Spleen (tissue), 11 donors: ENCODE results near the gene SCARB1. TPM values are rescaled to one million over a fixed set of nuclear protein-coding genes. Genes with fewer than 3 reads are reported as not detected.

Experiments
- DNase-seq: peaks from one replicate; pipeline ENCODE4 v3.0.0-alpha.2; 2020
- H3K27ac ChIP-seq, 8 donors: fragments of 200-600 bp; sonication (generic) in 7 of 8; 1 replicate in 4 of 8; 2 replicates in 4 of 8; pipeline versions ENCODE4 v1.5.0 to v1.8.0; 2016 to 2021; ENCODE audit warnings: inconsistent platforms in 4 of 8, mild to moderate bottlenecking in 4 of 8, moderate library complexity in 1 of 8
- H3K27me3 ChIP-seq, 7 donors: fragments of 200-600 bp; sonication (generic) in 6 of 7; replicated peaks in 1 of 7; 1 replicate in 4 of 7; 2 replicates in 3 of 7; pipeline versions ENCODE4 v1.5.0 to v1.8.0; 2016 to 2021; ENCODE audit warnings: inconsistent platforms in 3 of 7, mild to moderate bottlenecking in 1 of 7
- H3K36me3 ChIP-seq, 6 donors: fragments of 200-600 bp; sonication (generic) in 5 of 6; 1 replicate in 4 of 6; 2 replicates in 2 of 6; pipeline versions ENCODE4 v1.5.0 to v1.8.0; 2016 to 2021; ENCODE audit warnings: inconsistent platforms in 2 of 6
- H3K4me1 ChIP-seq, 6 donors: fragments of 200-600 bp; sonication (generic) in 5 of 6; 1 replicate in 3 of 6; 2 replicates in 3 of 6; pipeline versions ENCODE4 v1.5.0 to v1.8.0; 2016 to 2021; ENCODE audit warnings: inconsistent platforms in 3 of 6
- H3K4me3 ChIP-seq, 8 donors: fragments of 200-600 bp; sonication (generic) in 7 of 8; 1 replicate in 4 of 8; 2 replicates in 4 of 8; pipeline versions ENCODE4 v1.5.0 to v1.8.0; 2016 to 2021; ENCODE audit warnings: inconsistent platforms in 4 of 8, mild to moderate bottlenecking in 4 of 8, moderate library complexity in 2 of 8
- H3K9me3 ChIP-seq, 8 donors: fragments of 200-600 bp; sonication (generic) in 7 of 8; 1 replicate in 4 of 8; 2 replicates in 4 of 8; pipeline versions ENCODE4 v1.5.0 to v1.8.0; 2016 to 2021; ENCODE audit warnings: inconsistent platforms in 4 of 8
- CTCF ChIP-seq, 11 experiments: fragments of 200-600 bp in 7 of 11; fragments of 450-650 bp in 4 of 11; sonication (generic) in 4 of 11; IDR thresholded peaks in 8 of 11; conservative IDR thresholded peaks in 3 of 11; 1 replicate in 7 of 11; 2 replicates in 4 of 11; pipeline versions ENCODE4 v1.4.0 to v1.8.0; 2016 to 2021; ENCODE audit warnings: antibody characterized with exemption in 11 of 11, inconsistent platforms in 4 of 11, mild to moderate bottlenecking in 1 of 11
- POLR2A ChIP-seq, 3 donors: fragments of 450-650 bp; IDR thresholded peaks; one replicate each; pipeline ENCODE4 v1.5.1; 2017; ENCODE audit warnings: antibody characterized with exemption in 3 of 3, mild to moderate bottlenecking in 1 of 3
- POLR2AphosphoS5 ChIP-seq, 3 donors: sonication (generic); formaldehyde crosslinking; IDR thresholded peaks; one replicate each; pipeline ENCODE4 v1.5.1; 2017; ENCODE audit warnings: antibody characterized with exemption in 3 of 3
- WGBS, 5 donors: extraction: QIAGEN DNeasy Blood & Tissue Kit in 3 of 5; methylation state at CpG; one replicate each; pipeline versions ENCODE4 v1.1.5 to v1.1.7; 2013 to 2018; 5-methylcytosine and 5-hydroxymethylcytosine counted together
- intact Hi-C: fragments of 100-400 bp; cut with DNase I; formaldehyde crosslinking; loops from one replicate; pipeline ENCODE4 v1.15.0; 2023; ENCODE audit warnings: low total_unique reads
- polyA plus RNA-seq, 3 donors: library from polyadenylated mRNA; stranded (reverse); fragments of 200-250 nt; gene quantifications; one replicate each; pipeline ENCODE4 v1.2.1, GENCODE V29; 2013
- total RNA-seq, 7 donors: library from RNA; depleted of rRNA in 3 of 7; stranded (reverse); fragments of >200 nt in 3 of 7; fragmentation: NEBNext Ultra II Directional in 4 of 7; extraction: Animal tissue kit (Norgen Biotek cat#: 25700) in 4 of 7; gene quantifications; one replicate each; pipeline versions ENCODE4 v1.1.0 to v1.2.1, GENCODE V29; 2016 to 2021
- donor health status: healthy with polysubstance abuse.
- donor health status: DM: no; HTN: no; CAD: no; lungs with moderate emphysema.
- donor health status: DM: no; HTN: no; CAD: no.
- donor health status: Bipolar disorder and iron deficiency.
- donor health status: healthy.
- donor health status: DM: no; HTN: no; CAD: no.
- donor health status: DM: yes; HTN: yes; CAD: no.

Gene SCARB1
- total and polyA plus RNA-seq, 10 donors = 11.9 to 59.3 (median 24.3) TPM

- TF ChIP-seq CTCF (IDR thresholded peaks at IDR 0.05 in 8 of 11, conservative IDR thresholded peaks at IDR 0.05 in 3 of 11) = no peak
- no peak for TF ChIP-seq POLR2AphosphoS5 (IDR thresholded peaks at IDR 0.05)
- no peak for TF ChIP-seq POLR2A (IDR thresholded peaks at IDR 0.05)
- peak overlapping the region in 3 of 8 donors; percentile 57 to 66 (median 66) for H3K27ac ChIP-seq
- WGBS, 5 donors = 70 to 91% (median 80%) methylated on average over 5 to 9 of the region's 9 CpGs
- peaks cover 0 to 17% (median 0%) of the 10 kb centered on the region in 7 donors for H3K27me3 ChIP-seq
- intact Hi-C loops = loop anchor here (10.0 kb wide), 2 partner anchors 196 to 416 kb away; partner anchors contain the start of gene NCOR2
- H3K36me3 ChIP-seq = no peaks in the 10 kb centered on the region
- no peak overlapping the region for H3K4me3 ChIP-seq
- peaks cover 0 to 25% (median 16%) of the 10 kb centered on the region in 8 donors for H3K9me3 ChIP-seq
- peaks cover 6 to 69% (median 26%) of the 10 kb centered on the region in 6 donors for H3K4me1 ChIP-seq
- DNase-seq = no peak
Measured at GRCh38 chr12:124760560-124760959, 103.1 kb downstream of the SCARB1 start.

- Histone ChIP-seq H3K36me3 (no peaks in the 10 kb centered on the region), H3K27me3 (peaks cover 0 to 19% (median 0%) of the 10 kb centered on the region in 7 donors), H3K4me3 (no peak overlapping the region), H3K27ac (peak overlapping the region in 3 of 8 donors; percentile 57 to 66 (median 66)), H3K9me3 (peaks cover 0 to 19% (median 10%) of the 10 kb centered on the region in 8 donors), H3K4me1 (peaks cover 11 to 69% (median 29%) of the 10 kb centered on the region in 6 donors)
- no peak for DNase-seq
- 37 to 61% (median 47%) methylated on average over 15 of the region's 15 CpGs for WGBS, 5 donors
- intact Hi-C loops = loop anchor here (10.0 kb wide), 2 partner anchors 195 to 415 kb away; partner anchors contain the start of gene NCOR2
- TF ChIP-seq POLR2AphosphoS5 (IDR thresholded peaks at IDR 0.05) (no peak), POLR2A (IDR thresholded peaks at IDR 0.05) (no peak), CTCF (IDR thresholded peaks at IDR 0.05 in 8 of 11, conservative IDR thresholded peaks at IDR 0.05 in 3 of 11) (no peak)
Measured at GRCh38 chr12:124759841-124760503, 103.7 kb downstream of the SCARB1 start.

DNA sequence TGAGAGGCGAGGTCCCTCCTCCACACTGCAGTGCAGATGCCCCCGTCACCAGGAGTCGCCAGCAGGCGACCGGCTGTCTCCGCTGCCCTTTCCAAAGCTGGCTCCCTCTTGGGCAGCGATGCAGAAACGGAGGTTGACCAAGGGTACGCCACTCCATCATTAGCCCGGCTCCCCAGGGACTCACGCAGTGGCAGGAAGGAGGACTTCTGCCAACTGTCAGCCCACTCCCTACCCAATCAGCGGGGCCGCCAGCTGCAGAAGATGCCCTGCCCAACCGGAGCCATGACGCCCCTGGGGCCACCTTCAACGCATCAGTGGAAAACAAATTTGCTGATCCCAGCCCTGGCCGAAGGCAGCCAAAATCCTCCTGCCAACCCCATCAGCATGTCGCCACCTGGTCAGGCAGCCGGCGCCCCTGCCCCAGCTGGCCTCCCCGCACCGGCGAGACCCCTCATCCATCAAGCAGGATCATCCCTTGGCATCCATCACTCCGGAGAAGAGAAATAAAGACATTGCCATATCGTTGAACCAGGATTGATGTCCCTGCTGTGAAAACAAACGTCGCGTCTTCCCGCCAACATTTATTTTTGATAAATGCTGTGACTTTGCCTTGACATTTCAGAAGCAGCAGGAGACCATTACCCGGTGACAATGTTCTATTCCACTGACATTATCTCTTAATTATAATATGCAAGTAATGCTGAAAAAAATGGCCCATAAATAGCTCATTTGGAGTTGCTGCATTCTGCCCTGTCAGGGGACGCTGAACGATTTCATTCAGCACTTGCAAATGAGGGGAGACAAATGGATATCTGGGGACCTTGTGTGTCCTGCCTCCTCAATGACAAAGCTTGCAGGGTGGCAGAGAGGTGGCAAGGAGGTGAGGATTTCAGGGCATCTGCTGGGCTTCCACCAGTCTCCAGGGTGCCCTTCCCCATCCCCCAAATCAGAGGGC is 105.1 kb downstream of the SCARB1 start:
- Histone ChIP-seq H3K4me1 (peaks cover 15 to 78% (median 39%) of the 10 kb centered on the region in 6 donors), H3K36me3 (no peaks in the 10 kb centered on the region), H3K9me3 (peaks cover 0 to 11% (median 0%) of the 10 kb centered on the region in 8 donors), H3K27ac (peak overlapping the region in 2 of 8 donors; percentile 7 to 84), H3K4me3 (no peak overlapping the region), H3K27me3 (peaks cover 0 to 21% (median 0%) of the 10 kb centered on the region in 7 donors)
- no peak for DNase-seq
- intact Hi-C loops = no loop called here
- WGBS, 5 donors = 74 to 81% (median 80%) methylated on average over 23 to 32 of the region's 32 CpGs
- TF ChIP-seq POLR2A (IDR thresholded peaks at IDR 0.05) (no peak), POLR2AphosphoS5 (IDR thresholded peaks at IDR 0.05) (no peak), CTCF (IDR thresholded peaks at IDR 0.05 in 8 of 11, conservative IDR thresholded peaks at IDR 0.05 in 3 of 11) (no peak)
